H1 (cell line): ENCODE data around the gene MED17. TPM values are rescaled to one million over a fixed set of nuclear protein-coding genes. Genes with fewer than 3 reads are reported as not detected.

Experiments
- CTCF ChIA-PET: fragments of 300-600 bp; sonication (Branson Sonifier 250); formaldehyde crosslinking; loops from one replicate; lab custom pipeline; 2021; ENCODE audit not compliant: partially characterized antibody; lab: Charles Lee
- POLR2A ChIA-PET: fragments of 300-600 bp; sonication (Branson Sonifier 250); formaldehyde crosslinking; loops from one replicate; lab custom pipeline; 2021; ENCODE audit warnings: inconsistent platforms; ENCODE audit not compliant: partially characterized antibody; lab: Charles Lee
- DNase-seq, 2 experiments: peaks; one replicate each; pipeline versions ENCODE4 v3.0.0 to v3.0.0-alpha.2; 2010 to 2022; ENCODE audit warnings: low spot score in 2 of 2, low read depth in 1 of 2, mixed read lengths in 1 of 2
- FAIRE-seq: peaks from 2 replicates; lab custom pipeline; 2011; peaks lifted over from hg19 to GRCh38; lab: Jason Lieb, UNC
- H2AFZ ChIP-seq: 2 replicates; pipeline ENCODE4 v1.8.1; 2012; ENCODE audit warnings: low read length, inconsistent platforms
- H2AK5ac ChIP-seq: 2 replicates; pipeline ENCODE4 v1.6.1; 2013; ENCODE audit warnings: low read depth, low read length
- H2BK120ac ChIP-seq: replicated peaks from 2 replicates; pipeline ENCODE3; 2013; ENCODE audit warnings: low read depth, low read length, inconsistent platforms
- H2BK12ac ChIP-seq: 2 replicates; pipeline ENCODE4 v1.6.1; 2013; ENCODE audit warnings: low read depth, low read length
- H2BK15ac ChIP-seq: 2 replicates; pipeline ENCODE4 v1.6.1; 2013; ENCODE audit warnings: low read length
- H2BK20ac ChIP-seq: 2 replicates; pipeline ENCODE4 v1.6.1; 2013; ENCODE audit warnings: low read length
- H2BK5ac ChIP-seq: 2 replicates; pipeline ENCODE4 v1.6.1; 2013; ENCODE audit warnings: low read depth, low read length
- H3K14ac ChIP-seq: 2 replicates; pipeline ENCODE4 v1.6.1; 2013; ENCODE audit warnings: inconsistent platforms; ENCODE audit not compliant: insufficient read length
- H3K18ac ChIP-seq: 2 replicates; pipeline ENCODE4 v1.6.1; 2013; ENCODE audit warnings: low read length; ENCODE audit errors: extremely low read depth
- H3K23ac ChIP-seq: 2 replicates; pipeline ENCODE4 v1.6.1; 2013; ENCODE audit warnings: inconsistent platforms; ENCODE audit not compliant: insufficient read length
- H3K23me2 ChIP-seq: 2 replicates; pipeline ENCODE4 v1.6.1; 2013; ENCODE audit warnings: low read depth, low read length
- H3K27ac ChIP-seq: 2 replicates; pipeline ENCODE4 v1.6.1; 2011; ENCODE audit warnings: low read depth, low read length, inconsistent platforms
- H3K27me3 ChIP-seq, 4 experiments: replicated peaks in 1 of 4; 1 replicate in 1 of 4; 2 replicates in 3 of 4; pipeline versions ENCODE4 v1.6.1 to v1.8.1; 2011 to 2013; ENCODE audit warnings: low read length in 3 of 4, mild to moderate bottlenecking in 3 of 4, inconsistent platforms in 2 of 4, mixed read lengths in 2 of 4, moderate library complexity in 1 of 4; ENCODE audit not compliant: control insufficient read depth in 3 of 4, insufficient read depth in 3 of 4; ENCODE audit errors: extremely low read depth in 1 of 4
- H3K36me3 ChIP-seq, 4 experiments: 2 replicates each; pipeline versions ENCODE4 v1.6.1 to v1.8.1; 2011 to 2013; ENCODE audit warnings: mild to moderate bottlenecking in 4 of 4, low read length in 3 of 4, moderate library complexity in 2 of 4, control low read depth in 1 of 4, inconsistent platforms in 1 of 4; ENCODE audit not compliant: insufficient read depth in 4 of 4, control insufficient read depth in 2 of 4
- H3K4ac ChIP-seq: replicated peaks from 2 replicates; pipeline ENCODE3; 2013; ENCODE audit warnings: low read length, low read depth, mixed read lengths, inconsistent platforms; ENCODE audit not compliant: insufficient read length
- H3K4me1 ChIP-seq, 4 experiments: replicated peaks in 1 of 4; 1 replicate in 1 of 4; 2 replicates in 3 of 4; pipeline versions ENCODE4 v1.6.1 to v1.8.1; 2011 to 2013; ENCODE audit warnings: low read length in 3 of 4, inconsistent platforms in 2 of 4, mixed read lengths in 1 of 4; ENCODE audit not compliant: insufficient read depth in 4 of 4, control insufficient read depth in 3 of 4
- H3K4me2 ChIP-seq, 2 experiments: 2 replicates each; pipeline versions ENCODE4 v1.6.1 to v1.8.1; 2011 to 2013; ENCODE audit warnings: low read depth in 2 of 2, low read length in 2 of 2, control low read depth in 1 of 2, inconsistent platforms in 1 of 2, mild to moderate bottlenecking in 1 of 2; ENCODE audit not compliant: insufficient read depth in 1 of 2
- H3K4me3 ChIP-seq, 4 experiments: fragments of 200-600, 300-600 bp in 1 of 4; sonication (generic), shearing (Covaris generic), sonication (Bioruptor Twin) in 1 of 4; 2 replicates each; pipeline versions ENCODE4 v1.5.1 to v1.8.1; 2011 to 2016; ENCODE audit warnings: low read length in 4 of 4, low read depth in 3 of 4, control low read depth in 2 of 4, inconsistent platforms in 2 of 4, mild to moderate bottlenecking in 2 of 4, mixed read lengths in 1 of 4, moderate library complexity in 1 of 4; ENCODE audit not compliant: insufficient read depth in 2 of 4; ENCODE audit errors: extremely low read depth in 1 of 4
- H3K56ac ChIP-seq: replicated peaks from 2 replicates; pipeline ENCODE3; 2013; ENCODE audit warnings: low read depth, mild to moderate bottlenecking, mixed read lengths, low read length, inconsistent platforms; ENCODE audit not compliant: insufficient read length
- H3K79me1 ChIP-seq: 2 replicates; pipeline ENCODE4 v1.6.1; 2013; ENCODE audit warnings: low read depth, low read length, control low read depth
- H3K79me2 ChIP-seq, 2 experiments: 2 replicates each; pipeline versions ENCODE4 v1.6.1 to v1.8.1; 2012 to 2013; ENCODE audit warnings: low read length in 2 of 2, mild to moderate bottlenecking in 2 of 2, inconsistent platforms in 1 of 2; ENCODE audit not compliant: insufficient read depth in 2 of 2, control insufficient read depth in 1 of 2
- H3K9ac ChIP-seq, 4 experiments: replicated peaks in 1 of 4; 1 replicate in 1 of 4; 2 replicates in 3 of 4; pipeline versions ENCODE4 v1.6.1 to v1.8.1; 2011 to 2013; ENCODE audit warnings: low read depth in 3 of 4, low read length in 3 of 4, control low read depth in 2 of 4, mild to moderate bottlenecking in 2 of 4, moderate library complexity in 2 of 4, inconsistent platforms in 1 of 4; ENCODE audit errors: extremely low read depth in 1 of 4
- H3K9me3 ChIP-seq, 2 experiments: 2 replicates each; pipeline versions ENCODE4 v1.6.1 to v1.8.1; 2012 to 2013; ENCODE audit warnings: mild to moderate bottlenecking in 2 of 2, moderate library complexity in 2 of 2, control low read depth in 1 of 2, inconsistent platforms in 1 of 2, low read depth in 1 of 2, low read length in 1 of 2, mixed read lengths in 1 of 2; ENCODE audit not compliant: insufficient read depth in 2 of 2
- H4K20me1 ChIP-seq, 2 experiments: replicated peaks in 1 of 2; 2 replicates each; pipeline versions ENCODE3 to v1.8.1; 2011 to 2013; ENCODE audit warnings: inconsistent platforms in 2 of 2, low read length in 2 of 2, mild to moderate bottlenecking in 1 of 2; ENCODE audit not compliant: insufficient read depth in 2 of 2, control insufficient read depth in 1 of 2
- H4K5ac ChIP-seq: 2 replicates; pipeline ENCODE4 v1.6.1; 2013; ENCODE audit warnings: low read length, low read depth, mixed read lengths, inconsistent platforms; ENCODE audit not compliant: insufficient read length
- H4K8ac ChIP-seq: 2 replicates; pipeline ENCODE4 v1.8.0; 2013; ENCODE audit warnings: mild to moderate bottlenecking, moderate library complexity, low read length, inconsistent platforms; ENCODE audit not compliant: insufficient read depth; ENCODE audit errors: extremely low read depth
- H4K91ac ChIP-seq: replicated peaks from 2 replicates; pipeline ENCODE3; 2013; ENCODE audit warnings: low read length, mixed read lengths, inconsistent platforms; ENCODE audit not compliant: insufficient read length
- ASH2L ChIP-seq: fragments of 200-600, 300-600 bp; sonication (generic); IDR thresholded peaks from one replicate; pipeline ENCODE4 v1.7.1; 2017; ENCODE audit warnings: low read length
- ATF3 ChIP-seq: IDR thresholded peaks from 2 replicates; pipeline ENCODE4 v1.6.1; 2011; ENCODE audit warnings: low read depth, mild to moderate bottlenecking, low read length; ENCODE audit not compliant: insufficient read depth
- CBX8 ChIP-seq: fragments of 300-800, 300-1000 bp; sonication (generic); IDR thresholded peaks from 2 replicates; pipeline ENCODE4 v1.7.1; 2016; ENCODE audit warnings: low read depth, low read length, borderline replicate concordance
- CHD2 ChIP-seq: IDR thresholded peaks from 2 replicates; pipeline ENCODE4 v1.6.1; 2012; ENCODE audit warnings: low read length, improper control_type of control experiment
- CREB1 ChIP-seq: IDR thresholded peaks from 2 replicates; pipeline ENCODE4 v1.6.1; 2012; ENCODE audit warnings: inconsistent platforms
- EZH2 ChIP-seq: fragments of 200-600 bp; sonication (generic); IDR thresholded peaks from 2 replicates; pipeline ENCODE4 v1.7.1; 2012; ENCODE audit warnings: low read depth, mild to moderate bottlenecking, moderate library complexity, low read length, inconsistent platforms; ENCODE audit not compliant: severe bottlenecking
- JUND ChIP-seq: IDR thresholded peaks from 2 replicates; pipeline ENCODE4 v1.6.1; 2011; ENCODE audit warnings: mild to moderate bottlenecking, improper control_type of control experiment, low read length
- RNF2 ChIP-seq: fragments of 200-900, 300-1000 bp; sonication (generic); IDR thresholded peaks from 2 replicates; pipeline ENCODE4 v1.7.1; 2016; ENCODE audit warnings: borderline replicate concordance, low read depth, mild to moderate bottlenecking, antibody characterized with exemption, low read length; ENCODE audit not compliant: poor library complexity, severe bottlenecking; ENCODE audit errors: missing control alignments
- SAP30 ChIP-seq: fragments of 300-600 bp; sonication (generic); IDR thresholded peaks from 2 replicates; pipeline ENCODE4 v1.7.1; 2012; ENCODE audit warnings: low read length, moderate library complexity, mild to moderate bottlenecking, inconsistent platforms; ENCODE audit not compliant: insufficient read depth, insufficient replicate concordance
- TAF1 ChIP-seq: IDR thresholded peaks from 2 replicates; pipeline ENCODE4 v1.6.1; 2011; ENCODE audit warnings: mild to moderate bottlenecking, low read depth, low read length
- TBP ChIP-seq: IDR thresholded peaks from 2 replicates; pipeline ENCODE4 v1.6.1; 2011; ENCODE audit warnings: low read depth, low read length, improper control_type of control experiment
- USF2 ChIP-seq: IDR thresholded peaks from 2 replicates; pipeline ENCODE4 v1.6.1; 2011; ENCODE audit warnings: low read length, improper control_type of control experiment
- WGBS, 2 experiments: shearing (Covaris generic) in 1 of 2; methylation state at CpG; one replicate each; pipeline versions ENCODE4 v1.1.6 to v1.1.7; 2013 to 2015; ENCODE audit warnings: low lambda C conversion rate in 2 of 2, mixed read lengths in 2 of 2, inconsistent platforms in 1 of 2, low coverage in 1 of 2, missing lambda C conversion rate in 1 of 2; ENCODE audit not compliant: insufficient replicate concordance in 2 of 2, insufficient coverage in 1 of 2, insufficient read length in 1 of 2; ENCODE audit errors: extremely low coverage in 1 of 2, missing lambda C conversion rate in 1 of 2; 5-methylcytosine and 5-hydroxymethylcytosine counted together
- polyA plus RNA-seq, 7 experiments: library from polyadenylated mRNA; depleted of rRNA in 3 of 7; stranded (reverse) in 5 of 7; unstranded in 2 of 7; fragments of >200 nt in 5 of 7; fragments of 200-250 nt in 2 of 7; gene quantifications; 1 replicate in 5 of 7; 2 replicates in 1 of 7; 4 replicates in 1 of 7; pipeline versions ENCODE4 v1.2.1 to v1.2.3, GENCODE V29; 2011 to 2013; ENCODE audit warnings: missing spikeins in 2 of 7, mixed read lengths in 2 of 7
- total RNA-seq: library from RNA; stranded (reverse); fragmentation: NEBNext Ultra II Directional; extraction: Animal tissue kit (Norgen Biotek cat#: 25700); gene quantifications from 2 replicates; pipeline ENCODE4 v1.2.1, GENCODE V29; 2021

MED17 gene
- total and polyA plus RNA-seq, 2 of the 8 experiments (the other 6 are each of a cell fraction or from before 2014, with no cell fraction given): 8.8 to 33.7 TPM

GRCh38 chr11:93840981-93841380 is 56.9 kb downstream of the MED17 start:
- Histone ChIP-seq H3K4me1 (no peaks in the 10 kb centered on the region), H3K23me2 (no peaks in the 10 kb centered on the region), H3K4me3 (no peak overlapping the region), H3K27ac (no peak overlapping the region), H4K8ac (no peak overlapping the region), H3K18ac (no peak overlapping the region), H3K36me3 (no peaks in the 10 kb centered on the region), H2BK15ac (no peak overlapping the region), H3K9me3 (no peaks in the 10 kb centered on the region), H2BK5ac (no peak overlapping the region), H3K14ac (no peak overlapping the region), H2AK5ac (no peak overlapping the region), H3K79me2 (no peaks in the 10 kb centered on the region), H3K4ac (no peak overlapping the region), H3K27me3 (no peaks in the 10 kb centered on the region), H3K23ac (no peak overlapping the region), H3K79me1 (no peaks in the 10 kb centered on the region), H3K4me2 (no peak overlapping the region), H2AFZ (no peak overlapping the region), H2BK20ac (no peak overlapping the region), H3K56ac (no peak overlapping the region), H2BK12ac (no peak overlapping the region), H4K91ac (no peak overlapping the region), H4K20me1 (no peaks in the 10 kb centered on the region), H3K9ac (no peak overlapping the region), H2BK120ac (no peak overlapping the region), H4K5ac (no peak overlapping the region)
- CTCF ChIA-PET: no interaction called here
- WGBS, 2 experiments: 93% methylated on average over 3 of the region's 3 CpGs; no CpG with 5 or more reads in 1 of the 2 experiments
- DNase-seq (no peak), FAIRE-seq (no peak)
- POLR2A ChIA-PET: interaction anchor here (1.2 kb wide), 1 partner anchor 25 kb away, joined by 4 read pairs; no protein-coding TSS in a partner anchor
- TF ChIP-seq CREB1: no peak
- no peak for TF ChIP-seq JUND
- TF ChIP-seq CBX8: no peak
- no peak for TF ChIP-seq EZH2
- TF ChIP-seq SAP30: no peak
- no peak for TF ChIP-seq RNF2
- no peak for TF ChIP-seq CHD2
- no peak for TF ChIP-seq USF2
- no peak for TF ChIP-seq TAF1
- no peak for TF ChIP-seq ATF3
- TF ChIP-seq TBP: no peak
- no peak for TF ChIP-seq ASH2L
